GM18867 (cell line): Measurements from ENCODE around the gene COBL.

Experiments used
- ATAC-seq: cut with Tn5 transposase; IDR thresholded peaks from one replicate; pipeline ENCODE4 v1.9.1; 2021; ENCODE audit warnings: mild to moderate bottlenecking, moderate library complexity; ENCODE audit not compliant: unreplicated experiment

The COBL gene

GRCh38 chr7:50982626-50983025 lies 334.0 kb downstream of the COBL start:
- ATAC-seq: no peak

- no peak for ATAC-seq
These were observed 334.9 kb downstream of the COBL start for GRCh38 chr7:50981743-50982142.

GRCh38 chr7:50980411-50980810 lies 336.2 kb downstream of the COBL start:
- ATAC-seq: no peak

- no peak for ATAC-seq
These were observed 337.9 kb downstream of the COBL start for GRCh38 chr7:50978633-50979215.

GRCh38 chr7:50977421-50977820 lies 339.2 kb downstream of the COBL start:
- no peak for ATAC-seq

- no peak for ATAC-seq
These were observed 340.5 kb downstream of the COBL start for GRCh38 chr7:50976064-50976463.

GRCh38 chr7:50974240-50974639 lies 342.4 kb downstream of the COBL start:
- no peak for ATAC-seq

- no peak for ATAC-seq
These were observed 342.8 kb downstream of the COBL start for GRCh38 chr7:50973814-50974213.

GRCh38 chr7:50970092-50970491 lies 346.5 kb downstream of the COBL start:
- no peak for ATAC-seq
